SU-DHL-6 (cell line): Measurements from ENCODE around the gene MAB21L4.

Experiments used
- CTCF ChIP-seq: fragments of 200-600 bp; sonication (generic); IDR thresholded peaks from one replicate; pipeline ENCODE4 v1.5.1; 2017; ENCODE audit warnings: antibody characterized with exemption, mild to moderate bottlenecking, low read length, moderate library complexity; ENCODE audit not compliant: insufficient read depth, poor library complexity, severe bottlenecking
- EZH2phosphoT487 ChIP-seq: fragments of 200-600 bp; sonication (generic), shearing (Covaris generic); conservative IDR thresholded peaks from 2 replicates; pipeline ENCODE4 v1.6.1; 2018; ENCODE audit warnings: mild to moderate bottlenecking, antibody characterized with exemption, low read length, moderate library complexity, mixed read lengths

- TF ChIP-seq CTCF, result no peak
- TF ChIP-seq EZH2phosphoT487, result no peak
Observed at GRCh38 chr2:240922245-240922981, 26.5 kb upstream of the MAB21L4 start.
